Activated CD8-positive, alpha-beta memory T cell treated with anti-CD3 and anti-CD28 coated beads for 1 hour (primary cell): ENCODE data around the gene INPP5J.

Source experiments
- DNase-seq, 2 donors: peaks; one replicate each; pipeline ENCODE4 v3.0.0-alpha.2; 2020; ENCODE audit warnings: low read depth in 1 of 2; ENCODE audit errors: extremely low read depth in 1 of 2

INPP5J gene

GRCh38 chr22:31123292-31123602, 481 bp downstream of the INPP5J start:
- no peak for DNase-seq

- DNase-seq, result no peak
Observed at GRCh38 chr22:31124290-31124689, 1.5 kb downstream of the INPP5J start.

- no peak for DNase-seq
Observed at GRCh38 chr22:31124811-31125465, 2.2 kb downstream of the INPP5J start.

- no peak for DNase-seq
Observed at GRCh38 chr22:31125521-31126117, 2.9 kb downstream of the INPP5J start.

- no peak for DNase-seq
Observed at GRCh38 chr22:31126128-31126868, 3.5 kb downstream of the INPP5J start.

- no peak for DNase-seq
Observed at GRCh38 chr22:31126869-31127175, 4.1 kb downstream of the INPP5J start.

- DNase-seq, result no peak
Observed at GRCh38 chr22:31127181-31127772, 4.5 kb downstream of the INPP5J start.

GRCh38 chr22:31128156-31128555, 5.4 kb downstream of the INPP5J start:
- no peak for DNase-seq

- DNase-seq, result no peak
Observed at GRCh38 chr22:31130873-31131272, 8.1 kb downstream of the INPP5J start.

- no peak for DNase-seq
Observed at GRCh38 chr22:31133911-31134310, 11.1 kb downstream of the INPP5J start.

- DNase-seq, result no peak
Observed at GRCh38 chr22:31134688-31135087, 11.9 kb downstream of the INPP5J start.

GRCh38 chr22:31135706-31136105, 12.9 kb downstream of the INPP5J start:
- DNase-seq, result no peak

GRCh38 chr22:31136155-31136554, 13.4 kb downstream of the INPP5J start:
- DNase-seq, result no peak

GRCh38 chr22:31136711-31137110, 13.9 kb downstream of the INPP5J start:
- no peak for DNase-seq

- no peak for DNase-seq
Observed at GRCh38 chr22:31137721-31138120, 15.0 kb downstream of the INPP5J start.

GRCh38 chr22:31138126-31138525, 15.4 kb downstream of the INPP5J start:
- DNase-seq, result no peak

- no peak for DNase-seq
Observed at GRCh38 chr22:31139066-31139465, 16.3 kb downstream of the INPP5J start.

- DNase-seq, result no peak
Observed at GRCh38 chr22:31139866-31140716, 17.3 kb downstream of the INPP5J start, which contains the start of gene PLA2G3. Gene PLA2G3, minus strand, starts transcription at chr22:31140508. Its CDS starts 154 bp downstream, at chr22:31140354.

GRCh38 chr22:31140746-31141145, 18.0 kb downstream of the INPP5J start:
- no peak for DNase-seq

- no peak for DNase-seq
Observed at GRCh38 chr22:31141551-31141950, 18.8 kb downstream of the INPP5J start.

- DNase-seq, result no peak
Observed at GRCh38 chr22:31142285-31142684, 19.5 kb downstream of the INPP5J start.
